Left ventricle myocardium inferior (tissue), 1 donor: ENCODE data around the gene BCAM. TPM values are rescaled to one million over a fixed set of nuclear protein-coding genes. Genes with fewer than 3 reads are reported as not detected.
"Not testable (repeated sequence)": the region's sequence is repeated elsewhere in the genome, so short reads cannot be mapped to it uniquely, and the experiment has no call there.

Experiments used
- DNase-seq: peaks from one replicate; pipeline ENCODE4 v3.0.0-alpha.2; 2020
- H3K27ac ChIP-seq: fragments of 200-600 bp; replicated peaks from 2 replicates; pipeline ENCODE4 v1.8.0; 2021
- H3K27me3 ChIP-seq: fragments of 200-600 bp; 2 replicates; pipeline ENCODE4 v1.8.0; 2021; ENCODE audit warnings: low read depth
- H3K36me3 ChIP-seq: fragments of 200-600 bp; 2 replicates; pipeline ENCODE4 v1.8.0; 2021
- H3K4me1 ChIP-seq: fragments of 200-600 bp; 2 replicates; pipeline ENCODE4 v1.8.0; 2021
- H3K4me3 ChIP-seq: fragments of 200-600 bp; 2 replicates; pipeline ENCODE4 v1.8.0; 2021; ENCODE audit warnings: mild to moderate bottlenecking, moderate library complexity
- H3K9me3 ChIP-seq: fragments of 200-600 bp; replicated peaks from 2 replicates; pipeline ENCODE4 v1.8.0; 2021
- intact Hi-C: fragments of 100-400 bp; cut with micrococcal nuclease; formaldehyde crosslinking; loops from one replicate; pipeline ENCODE4 v1.11.0; 2022
- total RNA-seq: library from RNA; stranded (reverse); fragmentation: NEBNext Ultra II Directional; extraction: Animal tissue kit (Norgen Biotek cat#: 25700); gene quantifications from one replicate; pipeline ENCODE4 v1.2.1, GENCODE V29; 2021
- TF ChIP-seq, protein P1 (sequence below): fragments of 200-600 bp; IDR thresholded peaks from 2 replicates; pipeline ENCODE4 v1.8.0; 2021; ENCODE audit warnings: antibody characterized with exemption, mild to moderate bottlenecking, borderline replicate concordance
- donor health status: DM: no; HTN: yes; CAD: no; lungs with severe emphysema.

BCAM gene
- total RNA-seq, 1 donor from 2014 or later = 91.9 TPM

DNA sequence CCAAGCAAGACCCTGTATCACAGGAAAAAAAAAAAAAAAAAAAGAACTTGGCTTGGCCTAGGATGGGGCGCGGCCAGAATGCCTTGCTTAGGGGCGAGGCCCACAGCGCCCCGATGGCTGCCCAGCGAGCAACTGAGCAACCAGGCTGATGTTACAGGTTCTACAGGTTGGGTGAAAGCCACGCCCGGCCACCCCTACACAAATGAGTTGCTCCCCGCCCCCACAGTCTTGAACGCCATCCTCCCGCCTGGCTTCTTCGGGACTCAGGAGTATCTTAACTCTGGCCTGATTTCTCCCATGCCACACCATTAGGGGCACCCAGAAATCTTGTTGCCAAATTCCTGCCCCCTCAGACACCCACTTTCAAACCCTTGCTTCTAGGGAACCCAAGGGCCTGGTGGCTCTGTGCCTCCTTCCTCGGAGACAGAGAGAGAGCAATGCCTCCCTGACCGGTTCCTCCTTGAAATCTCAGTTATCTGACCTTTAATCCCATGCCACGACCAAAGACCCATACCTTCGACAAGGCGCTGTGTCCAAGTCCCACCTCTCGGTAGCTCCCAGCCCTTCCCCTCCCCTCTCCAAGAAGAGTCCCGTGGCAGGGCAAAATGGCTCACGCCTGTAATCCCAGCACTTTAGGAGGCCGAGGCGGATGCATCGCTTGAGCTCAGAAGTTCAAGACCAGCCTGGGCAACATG lies 32.4 kb upstream of the BCAM start:
- DNase-seq = no peak
- Histone ChIP-seq H3K4me3 (no peak overlapping the region), H3K9me3 (no peaks in the 10 kb centered on the region), H3K27me3 (peaks cover 22% of the 10 kb centered on the region), H3K36me3 (no peaks in the 10 kb centered on the region), H3K27ac (no peak overlapping the region), H3K4me1 (no peaks in the 10 kb centered on the region)
- TF ChIP-seq, protein P1, sequence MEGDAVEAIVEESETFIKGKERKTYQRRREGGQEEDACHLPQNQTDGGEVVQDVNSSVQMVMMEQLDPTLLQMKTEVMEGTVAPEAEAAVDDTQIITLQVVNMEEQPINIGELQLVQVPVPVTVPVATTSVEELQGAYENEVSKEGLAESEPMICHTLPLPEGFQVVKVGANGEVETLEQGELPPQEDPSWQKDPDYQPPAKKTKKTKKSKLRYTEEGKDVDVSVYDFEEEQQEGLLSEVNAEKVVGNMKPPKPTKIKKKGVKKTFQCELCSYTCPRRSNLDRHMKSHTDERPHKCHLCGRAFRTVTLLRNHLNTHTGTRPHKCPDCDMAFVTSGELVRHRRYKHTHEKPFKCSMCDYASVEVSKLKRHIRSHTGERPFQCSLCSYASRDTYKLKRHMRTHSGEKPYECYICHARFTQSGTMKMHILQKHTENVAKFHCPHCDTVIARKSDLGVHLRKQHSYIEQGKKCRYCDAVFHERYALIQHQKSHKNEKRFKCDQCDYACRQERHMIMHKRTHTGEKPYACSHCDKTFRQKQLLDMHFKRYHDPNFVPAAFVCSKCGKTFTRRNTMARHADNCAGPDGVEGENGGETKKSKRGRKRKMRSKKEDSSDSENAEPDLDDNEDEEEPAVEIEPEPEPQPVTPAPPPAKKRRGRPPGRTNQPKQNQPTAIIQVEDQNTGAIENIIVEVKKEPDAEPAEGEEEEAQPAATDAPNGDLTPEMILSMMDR = no peak
- intact Hi-C loops = no loop called here

DNA sequence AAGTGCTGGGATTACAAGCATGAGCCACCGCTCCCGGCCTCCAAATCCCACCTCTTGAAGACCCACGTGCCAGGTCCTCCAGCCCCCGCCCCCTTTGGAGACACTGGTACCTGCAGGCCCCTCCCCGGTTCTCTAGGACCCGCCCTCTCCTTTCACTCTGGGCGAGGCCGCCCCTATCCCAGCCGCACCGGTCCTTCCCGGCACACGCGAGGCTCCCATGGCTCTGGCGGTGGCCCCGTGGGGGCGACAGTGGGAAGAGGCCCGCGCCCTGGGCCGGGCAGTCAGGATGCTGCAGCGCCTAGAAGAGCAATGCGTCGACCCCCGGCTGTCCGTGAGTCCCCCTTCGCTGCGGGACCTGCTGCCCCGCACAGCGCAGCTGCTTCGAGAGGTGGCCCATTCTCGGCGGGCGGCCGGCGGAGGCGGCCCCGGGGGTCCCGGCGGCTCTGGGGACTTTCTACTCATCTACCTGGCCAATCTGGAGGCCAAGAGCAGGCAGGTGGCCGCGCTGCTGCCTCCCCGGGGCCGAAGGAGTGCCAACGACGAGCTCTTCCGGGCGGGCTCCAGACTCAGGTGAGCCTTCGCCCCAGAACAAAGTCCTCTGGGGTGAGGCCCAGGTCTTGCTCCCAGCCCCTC lies 31.1 kb upstream of the BCAM start, which contains the start of gene CBLC:
Gene CBLC, plus strand, starts transcription at position 176 of the 633 bp plus-strand sequence. Its CDS starts 42 bp downstream, at position 218.
- Histone ChIP-seq H3K4me1 (no peaks in the 10 kb centered on the region), H3K27ac (no peak within 1 kb of the TSS), H3K36me3 (no peaks in the 10 kb centered on the region), H3K27me3 (peaks cover 18% of the 10 kb centered on the region), H3K4me3 (no peak within 1 kb of the TSS), H3K9me3 (no peaks in the 10 kb centered on the region)
- intact Hi-C loops = no loop called here
- no peak for DNase-seq
- TF ChIP-seq, protein P1 = no peak

GRCh38 chr19:44779150-44779549 lies 29.8 kb upstream of the BCAM start:
- H3K27me3 ChIP-seq = peaks cover 18% of the 10 kb centered on the region
- H3K4me1 ChIP-seq = peaks cover under 1% of the 10 kb centered on the region
- H3K4me3 ChIP-seq = no peak overlapping the region
- no peaks in the 10 kb centered on the region for H3K36me3 ChIP-seq
- TF ChIP-seq, protein P1 = no peak
- no peak for DNase-seq
- no peak overlapping the region for H3K27ac ChIP-seq
- intact Hi-C loops = no loop called here
- H3K9me3 ChIP-seq = no peaks in the 10 kb centered on the region

DNA sequence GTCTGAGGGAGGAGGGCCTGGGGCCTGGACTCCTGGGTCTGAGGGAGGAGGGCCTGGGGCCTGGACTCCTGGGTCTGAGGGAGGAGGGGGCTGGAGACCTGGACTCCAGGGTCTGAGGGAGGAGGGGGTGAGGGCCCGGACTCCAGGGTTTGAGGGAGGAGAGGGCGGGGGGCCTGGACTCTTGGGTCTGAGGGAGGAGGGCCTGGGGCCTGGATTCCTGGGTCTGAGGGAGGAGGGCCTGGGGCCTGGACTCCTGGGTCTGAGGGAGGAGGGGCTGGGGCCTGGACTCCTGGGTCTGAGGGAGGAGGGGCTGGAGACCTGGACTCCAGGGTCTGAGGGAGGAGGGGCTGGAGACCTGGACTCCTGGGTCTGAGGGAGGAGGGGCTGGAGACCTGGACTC lies 27.2 kb upstream of the BCAM start:
- H3K9me3 ChIP-seq, DNase-seq, H3K4me1 ChIP-seq, H3K27ac ChIP-seq, H3K36me3 ChIP-seq, H3K4me3 ChIP-seq, intact Hi-C loops: not testable (repeated sequence)
- H3K27me3 ChIP-seq = peaks cover 15% of the 10 kb centered on the region

DNA sequence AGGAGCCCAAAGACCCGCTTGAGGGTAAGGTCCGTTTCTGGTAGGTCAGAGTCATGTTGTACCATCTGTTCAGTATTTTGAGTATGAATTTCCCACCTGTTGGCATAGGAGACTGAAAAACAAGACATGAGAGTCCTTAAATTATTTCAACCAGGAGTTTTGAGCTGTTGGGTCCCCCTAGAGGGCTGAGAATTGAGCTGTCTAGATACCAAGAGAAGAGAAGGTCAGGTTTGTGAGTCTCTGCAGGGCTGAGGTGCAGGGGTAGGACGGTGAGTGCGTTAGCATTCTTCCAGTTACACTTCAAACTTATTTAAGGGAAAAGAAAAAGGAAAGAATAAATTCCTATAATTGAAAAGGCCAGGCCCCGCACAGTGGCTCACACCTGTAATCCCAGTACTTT lies 26.2 kb upstream of the BCAM start:
- TF ChIP-seq, protein P1 = no peak
- Histone ChIP-seq H3K4me1 (peaks cover 6% of the 10 kb centered on the region), H3K27me3 (peaks cover 5% of the 10 kb centered on the region), H3K27ac (no peak overlapping the region), H3K36me3 (no peaks in the 10 kb centered on the region), H3K9me3 (no peaks in the 10 kb centered on the region), H3K4me3 (no peak overlapping the region)
- DNase-seq = no peak
- intact Hi-C loops = no loop called here

- TF ChIP-seq, protein P1 = no peak
- Histone ChIP-seq H3K4me3 (no peak overlapping the region), H3K9me3 (no peaks in the 10 kb centered on the region), H3K27ac (no peak overlapping the region), H3K27me3 (no peaks in the 10 kb centered on the region), H3K4me1 (peaks cover 6% of the 10 kb centered on the region), H3K36me3 (no peaks in the 10 kb centered on the region)
- intact Hi-C loops = no loop called here
- DNase-seq = no peak
Measured at GRCh38 chr19:44783545-44783944, 25.4 kb upstream of the BCAM start.
